HCT116 (cell line): ENCODE results near the gene ABR. TPM values are rescaled to one million over a fixed set of nuclear protein-coding genes. Genes with fewer than 3 reads are reported as not detected.
"Not testable (repeated sequence)": the region's sequence is repeated elsewhere in the genome, so short reads cannot be mapped to it uniquely, and the experiment has no call there.

ENCODE experiments used
- ATAC-seq: fragments of 200-7000 bp; cut with Tn5 transposase; 2 replicates; pipeline ENCODE4 v1.9.1; 2020; ENCODE audit warnings: mild to moderate bottlenecking, moderate library complexity
- BruUV-seq: library from RNA; stranded (reverse); fragments of 400-500 nt; replicated peaks from 2 replicates; lab custom pipeline; 2021; lab: Mats Ljungman, UMichigan
- CTCF ChIA-PET: fragments of 300-600 bp; sonication (Branson Sonifier 250); formaldehyde crosslinking; loops from one replicate; lab custom pipeline; 2021; ENCODE audit warnings: antibody characterized with exemption; lab: Charles Lee
- POLR2A ChIA-PET: fragments of 300-600, 350-600 bp; sonication (Branson Sonifier 250); formaldehyde crosslinking; loops from one replicate; lab custom pipeline; 2021; ENCODE audit warnings: antibody characterized with exemption; lab: Charles Lee
- RAD21 ChIA-PET, 2 experiments: fragments of 300-600 bp; sonication (Branson Sonifier 250); formaldehyde crosslinking; loops; one replicate each; lab custom pipeline; 2023; ENCODE audit warnings: low total read pairs in 2 of 2; ENCODE audit not compliant: uncharacterized antibody in 2 of 2, unreplicated experiment in 2 of 2, low non-redundant PET in 1 of 2; lab: Charles Lee
- DNase-seq: peaks from one replicate; pipeline ENCODE4 v3.0.0-alpha.2; 2010; ENCODE audit warnings: low read depth, low spot score
- H2AFZ ChIP-seq: fragments of 200-600 bp; shearing (Covaris generic), sonication (generic); 2 replicates; pipeline ENCODE4 v1.6.1; 2017; ENCODE audit warnings: low read depth, mixed run types, mixed read lengths, antibody characterized with exemption, low read length; ENCODE audit not compliant: poor library complexity, severe bottlenecking
- H3K27ac ChIP-seq: 2 replicates; pipeline ENCODE4 v1.5.1; 2012; ENCODE audit warnings: low read depth, low read length
- H3K27me3 ChIP-seq: fragments of 200-600 bp; sonication (generic); 2 replicates; pipeline ENCODE4 v1.6.1; 2016; ENCODE audit warnings: mixed run types, low read length, mixed read lengths; ENCODE audit not compliant: insufficient read depth
- H3K36me3 ChIP-seq, 2 experiments: fragments of 200-500 bp in 1 of 2; fragments of 200-600 bp in 1 of 2; sonication (Bioruptor generic) in 1 of 2; sonication (generic) in 1 of 2; 2 replicates each; pipeline versions ENCODE4 v1.5.1 to v1.6.1; 2014 to 2016; ENCODE audit warnings: low read length in 2 of 2, inconsistent platforms in 1 of 2, mixed read lengths in 1 of 2, mixed run types in 1 of 2; ENCODE audit not compliant: insufficient read depth in 2 of 2, control insufficient read depth in 1 of 2
- H3K4me1 ChIP-seq, 2 experiments: fragments of 200-600 bp in 1 of 2; sonication (generic) in 1 of 2; 2 replicates each; pipeline versions ENCODE4 v1.5.1 to v1.6.1; 2012 to 2017; ENCODE audit warnings: low read length in 2 of 2, inconsistent platforms in 1 of 2, mild to moderate bottlenecking in 1 of 2, mixed read lengths in 1 of 2, mixed run types in 1 of 2, moderate library complexity in 1 of 2; ENCODE audit not compliant: insufficient read depth in 2 of 2, control insufficient read depth in 1 of 2
- H3K4me2 ChIP-seq: fragments of 200-600 bp; sonication (generic); 2 replicates; pipeline ENCODE4 v1.6.1; 2017; ENCODE audit warnings: mixed run types, low read length, mixed read lengths
- H3K4me3 ChIP-seq, 2 experiments: fragments of 200-600 bp in 1 of 2; sonication (generic) in 1 of 2; replicated peaks in 1 of 2; 2 replicates each; pipeline ENCODE4 v1.5.1; 2011 to 2016; ENCODE audit warnings: low read length in 2 of 2, control low read depth in 1 of 2, low read depth in 1 of 2, mild to moderate bottlenecking in 1 of 2, mixed read lengths in 1 of 2, mixed run types in 1 of 2
- H3K79me2 ChIP-seq: fragments of 200-600 bp; sonication (generic); 2 replicates; pipeline ENCODE4 v1.6.1; 2017; ENCODE audit warnings: mild to moderate bottlenecking, mixed run types, low read length, moderate library complexity, mixed read lengths; ENCODE audit not compliant: insufficient read depth
- H3K9ac ChIP-seq: fragments of 200-600 bp; sonication (generic); 2 replicates; pipeline ENCODE4 v1.6.1; 2016; ENCODE audit warnings: low read length, mixed read lengths
- H3K9me2 ChIP-seq: fragments of 200-600 bp; sonication (generic), shearing (Covaris generic); 2 replicates; pipeline ENCODE4 v1.6.1; 2017; ENCODE audit warnings: mixed run types, mild to moderate bottlenecking, moderate library complexity; ENCODE audit not compliant: insufficient read depth
- H3K9me3 ChIP-seq, 2 experiments: fragments of 200-500 bp in 1 of 2; fragments of 200-600 bp in 1 of 2; sonication (Bioruptor generic) in 1 of 2; sonication (generic) in 1 of 2; 2 replicates each; pipeline ENCODE4 v1.6.1; 2014 to 2017; ENCODE audit warnings: low read length in 2 of 2, mixed read lengths in 2 of 2, inconsistent platforms in 1 of 2, low read depth in 1 of 2, mild to moderate bottlenecking in 1 of 2, mixed run types in 1 of 2, moderate library complexity in 1 of 2; ENCODE audit not compliant: control insufficient read depth in 1 of 2, insufficient read depth in 1 of 2
- H4K20me1 ChIP-seq: fragments of 200-600 bp; sonication (generic), shearing (Covaris generic); 2 replicates; pipeline ENCODE4 v1.6.1; 2017; ENCODE audit warnings: mixed run types, mild to moderate bottlenecking, moderate library complexity; ENCODE audit not compliant: insufficient read depth
- CBX3 ChIP-seq: IDR thresholded peaks from 2 replicates; pipeline ENCODE4 v1.6.1; 2012; ENCODE audit warnings: low read depth
- EGR1 ChIP-seq: IDR thresholded peaks from 2 replicates; pipeline ENCODE4 v1.6.1; 2012; ENCODE audit warnings: low read depth
- ELF1 ChIP-seq: IDR thresholded peaks from 2 replicates; pipeline ENCODE4 v1.6.1; 2012; ENCODE audit warnings: low read depth, borderline replicate concordance
- EZH2 ChIP-seq: fragments of 200-600 bp; sonication (generic); IDR thresholded peaks from 2 replicates; pipeline ENCODE4 v1.6.1; 2017; ENCODE audit warnings: antibody characterized with exemption, mixed run types
- EZH2phosphoT487 ChIP-seq: fragments of 200-600 bp; IDR thresholded peaks from 2 replicates; pipeline ENCODE4 v1.6.1; 2018; ENCODE audit warnings: antibody characterized with exemption, borderline replicate concordance
- FOSL1 ChIP-seq: IDR thresholded peaks from 2 replicates; pipeline ENCODE4 v1.6.1; 2012; ENCODE audit warnings: low read depth
- JUND ChIP-seq: IDR thresholded peaks from 2 replicates; pipeline ENCODE4 v1.6.1; 2012
- POLR2A ChIP-seq: IDR thresholded peaks from 2 replicates; pipeline ENCODE4 v1.7.0; 2011; ENCODE audit warnings: borderline replicate concordance; ENCODE audit not compliant: insufficient read depth, insufficient read length; ENCODE audit errors: extremely low read depth
- POLR2AphosphoS5 ChIP-seq: IDR thresholded peaks from 2 replicates; pipeline ENCODE4 v1.6.1; 2011; ENCODE audit warnings: mild to moderate bottlenecking, low read depth, low read length, moderate library complexity
- RAD21 ChIP-seq: IDR thresholded peaks from 2 replicates; pipeline ENCODE4 v1.6.1; 2012; ENCODE audit warnings: low read depth, mild to moderate bottlenecking
- SP1 ChIP-seq: IDR thresholded peaks from 2 replicates; pipeline ENCODE4 v1.6.1; 2012; ENCODE audit warnings: low read depth
- TCF7L2 ChIP-seq: IDR thresholded peaks from 2 replicates; pipeline ENCODE4 v1.7.0; 2011; ENCODE audit warnings: borderline replicate concordance, inconsistent platforms; ENCODE audit not compliant: insufficient read depth, insufficient read length; ENCODE audit errors: extremely low read depth
- YY1 ChIP-seq: IDR thresholded peaks from 2 replicates; pipeline ENCODE4 v1.6.1; 2011; ENCODE audit warnings: low read length, low read depth, moderate library complexity, mild to moderate bottlenecking; ENCODE audit not compliant: insufficient replicate concordance; ENCODE audit errors: extremely low read depth
- ZFX ChIP-seq: fragments of 450-650 bp; IDR thresholded peaks from 2 replicates; pipeline ENCODE4 v1.6.1; 2017
- ZNF274 ChIP-seq: fragments of 200-500 bp; sonication (Bioruptor generic); IDR thresholded peaks from 2 replicates; pipeline ENCODE4 v1.6.1; 2014; ENCODE audit warnings: mild to moderate bottlenecking, low read depth, low read length, inconsistent platforms
- intact Hi-C: fragments of 100-400 bp; cut with micrococcal nuclease; formaldehyde crosslinking; loops from 2 replicates; pipeline ENCODE4 v1.10.0; 2022
- total RNA-seq: library from RNA; stranded (reverse); gene quantifications from one replicate; pipeline ENCODE4 v1.2.1, GENCODE V29; 2021; ENCODE audit not compliant: unreplicated experiment
- TF ChIP-seq, protein P1 (sequence below): IDR thresholded peaks from 2 replicates; pipeline ENCODE4 v1.6.1; 2012
- TF ChIP-seq, protein P2 (sequence below): IDR thresholded peaks from 2 replicates; pipeline ENCODE4 v1.6.1; 2011; ENCODE audit warnings: mild to moderate bottlenecking, low read length, moderate library complexity; ENCODE audit not compliant: insufficient replicate concordance; ENCODE audit errors: extremely low read depth
- TF ChIP-seq, protein P3 (sequence below), 3 experiments: fragments of 200-600 bp in 1 of 3; sonication (generic) in 1 of 3; IDR thresholded peaks in 2 of 3; conservative IDR thresholded peaks in 1 of 3; 2 replicates each; pipeline ENCODE4 v1.5.1; 2012 to 2017; ENCODE audit warnings: low read depth in 2 of 3, low read length in 2 of 3, antibody characterized with exemption in 1 of 3, borderline replicate concordance in 1 of 3, control low read depth in 1 of 3, mild to moderate bottlenecking in 1 of 3, mixed read lengths in 1 of 3, mixed run types in 1 of 3, moderate library complexity in 1 of 3; ENCODE audit not compliant: insufficient read depth in 1 of 3

Gene ABR
- total RNA-seq, 1 experiment from 2014 or later, result 58.5 TPM

DNA sequence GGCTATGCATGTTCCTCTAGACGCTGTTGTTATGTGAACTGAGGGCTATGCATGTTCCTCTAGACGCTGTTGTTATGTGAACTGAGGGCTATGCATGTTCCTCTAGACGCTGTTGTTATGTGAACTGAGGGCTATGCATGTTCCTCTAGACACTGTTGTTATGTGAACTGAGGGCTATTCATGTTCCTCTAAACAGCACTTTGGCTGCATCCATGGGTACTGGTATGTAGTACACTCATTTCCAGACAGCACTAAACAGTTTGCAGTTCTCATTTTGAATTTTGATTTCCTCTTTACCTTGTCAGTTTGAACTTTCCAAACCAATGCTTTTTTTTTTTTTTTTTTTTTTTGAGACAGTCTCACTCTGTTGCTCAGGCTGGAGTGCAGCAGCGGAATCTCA is 114.4 kb downstream of the ABR start:
- H3K9me3 ChIP-seq, H4K20me1 ChIP-seq, ATAC-seq, H3K27me3 ChIP-seq, H3K4me3 ChIP-seq, H3K27ac ChIP-seq, POLR2A ChIA-PET, H3K9ac ChIP-seq, H3K79me2 ChIP-seq, intact Hi-C loops, H3K9me2 ChIP-seq, CTCF ChIA-PET, H3K4me2 ChIP-seq, DNase-seq, H2AFZ ChIP-seq, BruUV-seq, RAD21 ChIA-PET: not testable (repeated sequence)
- H3K4me1 ChIP-seq, result peaks cover 16 to 29% of the 10 kb centered on the region in 2 experiments
- peaks cover 3 to 25% of the 10 kb centered on the region in 2 experiments for H3K36me3 ChIP-seq
- TF ChIP-seq CBX3, result peak; percentile 34; the same call in 1 of the 2 replicates

DNA sequence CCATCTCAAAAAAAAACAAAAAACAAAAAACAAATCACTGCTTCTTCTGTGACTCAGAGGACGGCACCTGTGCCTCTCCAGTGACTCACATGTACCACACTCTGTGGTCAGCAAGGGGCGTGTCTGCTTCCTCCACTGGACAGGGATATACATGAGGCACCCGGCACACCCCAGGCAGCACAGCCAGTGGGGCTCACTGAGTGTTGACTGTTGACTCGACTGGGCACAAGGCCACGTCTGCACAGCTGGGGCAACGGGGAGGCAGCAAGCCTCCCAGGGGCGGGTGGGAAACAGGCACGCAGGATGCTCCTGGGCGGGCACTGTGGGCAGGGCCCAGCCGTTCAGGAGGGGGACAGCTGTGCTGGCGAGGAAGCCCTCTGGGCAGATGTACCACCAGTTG is 118.8 kb downstream of the ABR start:
- Histone ChIP-seq H3K27me3 (no peaks in the 10 kb centered on the region), H3K36me3 (peaks cover under 1 to 10% of the 10 kb centered on the region in 2 experiments; a peak in 1 of 4 replicates), H3K4me3 (no peak overlapping the region), H3K4me1 (peaks cover 15 to 24% of the 10 kb centered on the region in 2 experiments), H3K9ac (peak overlapping the region; percentile 35; the same call in 1 of the 2 replicates), H2AFZ (no peak overlapping the region), H3K79me2 (no peaks in the 10 kb centered on the region), H3K9me3 (no peaks in the 10 kb centered on the region; a peak in 1 of 4 replicates), H3K4me2 (peak overlapping the region; percentile 58), H4K20me1 (no peaks in the 10 kb centered on the region), H3K27ac (no peak overlapping the region), H3K9me2 (no peaks in the 10 kb centered on the region)
- DNase-seq (peak; percentile 93), ATAC-seq (peak; percentile 97)
- ChIA-PET CTCF (interaction anchor here (4.2 kb wide), 1 partner anchor 88 kb away, joined by 114 read pairs; no protein-coding TSS in a partner anchor), POLR2A (no interaction called here), RAD21 (no interaction called here)
- BruUV-seq, result no TSS peak
- intact Hi-C loops, result loop anchor here (1.0 kb wide), 1 partner anchor 54 kb away; no protein-coding TSS in a partner anchor
- TF ChIP-seq EZH2phosphoT487 (no peak), RAD21 (peak; percentile 42), FOSL1 (peak; percentile 97), CBX3 (peak; percentile 93), JUND (peak; percentile 98), POLR2AphosphoS5 (peak; percentile 84), EGR1 (no peak), EZH2 (no peak), POLR2A (no peak), TCF7L2 (peak; percentile 68), ELF1 (no peak), ZNF274 (no peak), YY1 (peak; percentile 64), ZFX (no peak), SP1 (peak; percentile 97)
- TF ChIP-seq, protein P1, sequence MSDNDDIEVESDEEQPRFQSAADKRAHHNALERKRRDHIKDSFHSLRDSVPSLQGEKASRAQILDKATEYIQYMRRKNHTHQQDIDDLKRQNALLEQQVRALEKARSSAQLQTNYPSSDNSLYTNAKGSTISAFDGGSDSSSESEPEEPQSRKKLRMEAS, result peak; percentile 94
- TF ChIP-seq, protein P2, sequence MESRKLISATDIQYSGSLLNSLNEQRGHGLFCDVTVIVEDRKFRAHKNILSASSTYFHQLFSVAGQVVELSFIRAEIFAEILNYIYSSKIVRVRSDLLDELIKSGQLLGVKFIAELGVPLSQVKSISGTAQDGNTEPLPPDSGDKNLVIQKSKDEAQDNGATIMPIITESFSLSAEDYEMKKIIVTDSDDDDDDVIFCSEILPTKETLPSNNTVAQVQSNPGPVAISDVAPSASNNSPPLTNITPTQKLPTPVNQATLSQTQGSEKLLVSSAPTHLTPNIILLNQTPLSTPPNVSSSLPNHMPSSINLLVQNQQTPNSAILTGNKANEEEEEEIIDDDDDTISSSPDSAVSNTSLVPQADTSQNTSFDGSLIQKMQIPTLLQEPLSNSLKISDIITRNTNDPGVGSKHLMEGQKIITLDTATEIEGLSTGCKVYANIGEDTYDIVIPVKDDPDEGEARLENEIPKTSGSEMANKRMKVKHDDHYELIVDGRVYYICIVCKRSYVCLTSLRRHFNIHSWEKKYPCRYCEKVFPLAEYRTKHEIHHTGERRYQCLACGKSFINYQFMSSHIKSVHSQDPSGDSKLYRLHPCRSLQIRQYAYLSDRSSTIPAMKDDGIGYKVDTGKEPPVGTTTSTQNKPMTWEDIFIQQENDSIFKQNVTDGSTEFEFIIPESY, result peak; percentile 63
- TF ChIP-seq, protein P3, sequence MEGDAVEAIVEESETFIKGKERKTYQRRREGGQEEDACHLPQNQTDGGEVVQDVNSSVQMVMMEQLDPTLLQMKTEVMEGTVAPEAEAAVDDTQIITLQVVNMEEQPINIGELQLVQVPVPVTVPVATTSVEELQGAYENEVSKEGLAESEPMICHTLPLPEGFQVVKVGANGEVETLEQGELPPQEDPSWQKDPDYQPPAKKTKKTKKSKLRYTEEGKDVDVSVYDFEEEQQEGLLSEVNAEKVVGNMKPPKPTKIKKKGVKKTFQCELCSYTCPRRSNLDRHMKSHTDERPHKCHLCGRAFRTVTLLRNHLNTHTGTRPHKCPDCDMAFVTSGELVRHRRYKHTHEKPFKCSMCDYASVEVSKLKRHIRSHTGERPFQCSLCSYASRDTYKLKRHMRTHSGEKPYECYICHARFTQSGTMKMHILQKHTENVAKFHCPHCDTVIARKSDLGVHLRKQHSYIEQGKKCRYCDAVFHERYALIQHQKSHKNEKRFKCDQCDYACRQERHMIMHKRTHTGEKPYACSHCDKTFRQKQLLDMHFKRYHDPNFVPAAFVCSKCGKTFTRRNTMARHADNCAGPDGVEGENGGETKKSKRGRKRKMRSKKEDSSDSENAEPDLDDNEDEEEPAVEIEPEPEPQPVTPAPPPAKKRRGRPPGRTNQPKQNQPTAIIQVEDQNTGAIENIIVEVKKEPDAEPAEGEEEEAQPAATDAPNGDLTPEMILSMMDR (IDR thresholded peaks at IDR 0.05 in 2 of 3, conservative IDR thresholded peaks at IDR 0.05 in 1 of 3; ENCODE audit: borderline replicate concordance in 1 of 3, insufficient read depth in 1 of 3, low read depth in 2 of 3, low read length in 2 of 3), result no peak
